HepG2 (cell line): Measurements from ENCODE around the gene DHX34. TPM values are rescaled to one million over a fixed set of nuclear protein-coding genes. Genes with fewer than 3 reads are reported as not detected.
A peak's percentile ranks its signal among the peaks of the same experiment; 100 is the strongest.

Source experiments
- PPARG ChIP-seq: conservative IDR thresholded peaks from 2 replicates; pipeline ENCODE4 v1.6.1; 2016; ENCODE audit warnings: missing biosample characterization, missing genetic modification reagents
- PRPF4 ChIP-seq: fragments of 200-400 bp; formaldehyde crosslinking; IDR thresholded peaks from 2 replicates; pipeline ENCODE4 v1.6.1; 2016; ENCODE audit warnings: low read length, low read depth; ENCODE audit not compliant: poor library complexity, severe bottlenecking
- ZNF431 ChIP-seq: sonication (generic); formaldehyde crosslinking; IDR thresholded peaks from 2 replicates; pipeline ENCODE4 v1.9.0; 2022; ENCODE audit warnings: missing genetic modification reagents, low read depth, mild to moderate bottlenecking, borderline replicate concordance
- ZNF432 ChIP-seq: sonication (generic); formaldehyde crosslinking; IDR thresholded peaks from 2 replicates; pipeline ENCODE4 v1.5.0; 2020; ENCODE audit warnings: missing genetic modification reagents, mild to moderate bottlenecking, borderline replicate concordance
- ZNF503 ChIP-seq: sonication (generic); formaldehyde crosslinking; IDR thresholded peaks from 2 replicates; pipeline ENCODE4 v1.4.0; 2020; ENCODE audit warnings: missing genetic modification reagents
- ZNF644 ChIP-seq: IDR thresholded peaks from 2 replicates; pipeline ENCODE4 v1.6.1; 2016; ENCODE audit warnings: low read depth
- ZSCAN25 ChIP-seq: sonication (generic); formaldehyde crosslinking; IDR thresholded peaks from 2 replicates; pipeline ENCODE4 v1.8.0; 2022; ENCODE audit warnings: mild to moderate bottlenecking, missing genetic modification reagents
- polyA plus RNA-seq, 8 experiments: library from polyadenylated mRNA; depleted of rRNA in 3 of 8; stranded (reverse) in 7 of 8; unstranded in 1 of 8; fragments of >200 nt; fragmentation: Illumina TruSeq in 4 of 8; extraction: Trizol in 4 of 8; gene quantifications; 2 replicates each; pipeline versions ENCODE4 v1.2.1 to v1.2.3, GENCODE V29; 2011 to 2016; ENCODE audit warnings: low read depth in 4 of 8, missing spikeins in 1 of 8, mixed read lengths in 1 of 8; ENCODE audit not compliant: insufficient read depth in 1 of 8
- total RNA-seq, 5 experiments: library from RNA; depleted of rRNA; stranded (reverse); fragments of >200 nt; fragmentation: Illumina TruSeq; extraction: Trizol; gene quantifications; 2 replicates each; pipeline ENCODE4 v1.2.3, GENCODE V29; 2016; ENCODE audit warnings: low read depth in 1 of 5
- TF ChIP-seq, protein P1 (sequence below): sonication (generic); formaldehyde crosslinking; IDR thresholded peaks from 2 replicates; pipeline ENCODE4 v1.5.1; 2020; ENCODE audit warnings: mild to moderate bottlenecking, missing genetic modification reagents, moderate library complexity
- TF ChIP-seq, protein P2 (sequence below): IDR thresholded peaks from 2 replicates; pipeline ENCODE4 v1.6.1; 2012; ENCODE audit warnings: inconsistent platforms

DHX34 gene
- total and polyA plus RNA-seq, 2 of the 13 experiments (the other 11 are each of a cell fraction or from before 2014, with no cell fraction given) = 9.2 to 12.0 TPM

DNA sequence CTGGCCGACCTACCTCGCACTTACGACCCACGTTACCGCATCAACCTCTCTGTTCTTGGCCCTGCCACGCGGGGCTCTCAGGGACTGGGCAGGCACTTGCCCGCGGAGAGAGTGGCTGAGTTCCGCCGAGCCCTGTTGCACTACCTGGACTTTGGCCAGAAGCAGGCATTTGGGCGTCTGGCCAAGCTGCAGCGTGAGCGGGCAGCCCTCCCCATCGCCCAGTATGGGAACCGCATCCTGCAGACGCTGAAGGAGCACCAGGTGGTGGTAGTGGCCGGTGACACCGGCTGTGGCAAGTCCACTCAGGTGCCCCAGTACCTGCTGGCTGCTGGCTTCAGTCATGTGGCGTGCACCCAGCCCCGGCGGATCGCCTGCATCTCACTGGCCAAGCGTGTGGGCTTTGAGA is 4.2 kb downstream of the DHX34 start (continued):
- TF ChIP-seq ZNF503 (CRISPR knock-in tag) (no peak), PPARG (CRISPR knock-in tag) (0 out of 2 replicates have a peak, but pooled peaks have one; percentile 47), ZNF644 (CRISPR knock-in tag) (no peak; the same call in 1 of the 2 replicates), ZNF432 (CRISPR knock-in tag) (no peak), PRPF4 (no peak), ZNF431 (CRISPR knock-in tag) (no peak), ZSCAN25 (CRISPR knock-in tag) (no peak)
- TF ChIP-seq, protein P1, sequence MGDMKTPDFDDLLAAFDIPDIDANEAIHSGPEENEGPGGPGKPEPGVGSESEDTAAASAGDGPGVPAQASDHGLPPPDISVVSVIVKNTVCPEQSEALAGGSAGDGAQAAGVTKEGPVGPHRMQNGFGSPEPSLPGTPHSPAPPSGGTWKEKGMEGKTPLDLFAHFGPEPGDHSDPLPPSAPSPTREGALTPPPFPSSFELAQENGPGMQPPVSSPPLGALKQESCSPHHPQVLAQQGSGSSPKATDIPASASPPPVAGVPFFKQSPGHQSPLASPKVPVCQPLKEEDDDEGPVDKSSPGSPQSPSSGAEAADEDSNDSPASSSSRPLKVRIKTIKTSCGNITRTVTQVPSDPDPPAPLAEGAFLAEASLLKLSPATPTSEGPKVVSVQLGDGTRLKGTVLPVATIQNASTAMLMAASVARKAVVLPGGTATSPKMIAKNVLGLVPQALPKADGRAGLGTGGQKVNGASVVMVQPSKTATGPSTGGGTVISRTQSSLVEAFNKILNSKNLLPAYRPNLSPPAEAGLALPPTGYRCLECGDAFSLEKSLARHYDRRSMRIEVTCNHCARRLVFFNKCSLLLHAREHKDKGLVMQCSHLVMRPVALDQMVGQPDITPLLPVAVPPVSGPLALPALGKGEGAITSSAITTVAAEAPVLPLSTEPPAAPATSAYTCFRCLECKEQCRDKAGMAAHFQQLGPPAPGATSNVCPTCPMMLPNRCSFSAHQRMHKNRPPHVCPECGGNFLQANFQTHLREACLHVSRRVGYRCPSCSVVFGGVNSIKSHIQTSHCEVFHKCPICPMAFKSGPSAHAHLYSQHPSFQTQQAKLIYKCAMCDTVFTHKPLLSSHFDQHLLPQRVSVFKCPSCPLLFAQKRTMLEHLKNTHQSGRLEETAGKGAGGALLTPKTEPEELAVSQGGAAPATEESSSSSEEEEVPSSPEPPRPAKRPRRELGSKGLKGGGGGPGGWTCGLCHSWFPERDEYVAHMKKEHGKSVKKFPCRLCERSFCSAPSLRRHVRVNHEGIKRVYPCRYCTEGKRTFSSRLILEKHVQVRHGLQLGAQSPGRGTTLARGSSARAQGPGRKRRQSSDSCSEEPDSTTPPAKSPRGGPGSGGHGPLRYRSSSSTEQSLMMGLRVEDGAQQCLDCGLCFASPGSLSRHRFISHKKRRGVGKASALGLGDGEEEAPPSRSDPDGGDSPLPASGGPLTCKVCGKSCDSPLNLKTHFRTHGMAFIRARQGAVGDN (CRISPR knock-in tag) = peak; percentile 94
- TF ChIP-seq, protein P2, sequence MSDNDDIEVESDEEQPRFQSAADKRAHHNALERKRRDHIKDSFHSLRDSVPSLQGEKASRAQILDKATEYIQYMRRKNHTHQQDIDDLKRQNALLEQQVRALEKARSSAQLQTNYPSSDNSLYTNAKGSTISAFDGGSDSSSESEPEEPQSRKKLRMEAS = peak; percentile 84
